Hippocampal formation (tissue), 2 donors: ENCODE measurements around the gene SLC17A9.
A peak's percentile ranks its signal among the peaks of the same experiment; 100 is the strongest.
"Not testable (repeated sequence)": the region's sequence is repeated elsewhere in the genome, so short reads cannot be mapped to it uniquely, and the experiment has no call there.

ENCODE experiments used
- DNase-seq, 2 donors: peaks; one replicate each; lab custom pipeline; 2025; lab: John Stamatoyannopoulos, UW

SLC17A9 gene

DNA sequence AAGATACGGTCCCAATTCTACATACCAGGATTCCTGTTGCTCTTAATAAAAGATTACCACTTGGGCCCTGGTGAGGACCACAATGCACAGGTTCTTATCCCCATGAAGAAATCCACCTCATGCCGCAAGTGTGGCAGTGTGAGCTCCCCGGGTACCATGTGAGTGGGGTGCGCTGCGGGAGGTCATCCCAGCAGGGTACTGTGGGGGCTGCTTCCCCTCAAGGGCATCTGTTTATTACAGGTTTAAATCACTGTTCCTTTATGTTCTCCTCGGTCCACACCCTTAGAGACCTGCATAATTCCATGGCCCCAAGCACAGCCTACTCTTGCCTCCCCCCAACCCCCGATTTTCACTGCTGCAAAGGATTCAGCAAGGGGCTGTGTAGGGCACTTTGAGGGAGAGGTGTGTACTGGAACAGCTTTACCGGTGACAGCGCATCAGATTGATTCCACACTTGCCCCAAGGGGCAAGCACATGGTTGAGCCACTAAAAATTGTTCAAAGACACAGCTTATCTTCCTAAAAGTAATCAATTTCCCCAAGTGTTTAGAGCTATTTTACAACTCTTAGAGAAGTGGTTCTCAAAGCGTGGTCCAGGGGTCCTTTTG lies 32.4 kb upstream of the SLC17A9 start:
- no peak for DNase-seq

GRCh38 chr20:62921119-62921687 lies 31.3 kb upstream of the SLC17A9 start:
- no peak for DNase-seq

GRCh38 chr20:62922451-62922921 lies 30.0 kb upstream of the SLC17A9 start:
- no peak for DNase-seq

DNA sequence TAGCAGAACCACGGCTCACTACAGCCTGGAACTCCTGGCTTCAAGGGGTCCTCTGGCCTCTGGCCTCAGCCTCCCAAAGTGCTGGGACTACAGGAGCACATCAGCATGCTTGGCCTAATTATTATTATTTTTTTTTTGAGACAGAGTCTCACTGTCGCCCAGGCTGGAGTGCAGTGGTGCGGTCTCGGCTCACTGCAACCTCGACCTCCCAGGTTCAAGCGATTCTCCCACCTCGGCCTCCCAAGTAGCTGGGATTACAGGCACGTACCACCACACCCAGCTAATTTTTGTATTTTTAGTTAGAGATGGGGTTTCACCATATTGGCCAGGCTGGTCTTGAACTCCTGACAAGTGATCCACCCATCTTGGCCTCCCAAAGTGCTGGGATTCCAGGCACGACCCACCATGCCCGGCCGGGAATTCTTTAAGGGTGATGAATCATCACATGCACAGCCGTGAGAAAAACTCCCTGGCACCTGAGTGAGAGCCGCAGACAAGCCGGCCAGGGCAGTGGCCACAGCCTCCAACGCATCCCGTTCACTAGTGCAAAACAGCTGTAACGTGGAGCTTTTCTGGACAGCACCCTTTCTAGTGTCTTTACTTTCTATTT lies 29.3 kb upstream of the SLC17A9 start:
- DNase-seq = not testable (repeated sequence)

GRCh38 chr20:62923669-62924441 lies 28.7 kb upstream of the SLC17A9 start:
- no peak for DNase-seq

- DNase-seq = no peak
Observed at GRCh38 chr20:62924442-62925075, 27.9 kb upstream of the SLC17A9 start.

GRCh38 chr20:62925076-62925419 lies 27.5 kb upstream of the SLC17A9 start:
- DNase-seq = no peak

- no peak for DNase-seq
Observed at GRCh38 chr20:62925420-62926228, 26.9 kb upstream of the SLC17A9 start.

DNA sequence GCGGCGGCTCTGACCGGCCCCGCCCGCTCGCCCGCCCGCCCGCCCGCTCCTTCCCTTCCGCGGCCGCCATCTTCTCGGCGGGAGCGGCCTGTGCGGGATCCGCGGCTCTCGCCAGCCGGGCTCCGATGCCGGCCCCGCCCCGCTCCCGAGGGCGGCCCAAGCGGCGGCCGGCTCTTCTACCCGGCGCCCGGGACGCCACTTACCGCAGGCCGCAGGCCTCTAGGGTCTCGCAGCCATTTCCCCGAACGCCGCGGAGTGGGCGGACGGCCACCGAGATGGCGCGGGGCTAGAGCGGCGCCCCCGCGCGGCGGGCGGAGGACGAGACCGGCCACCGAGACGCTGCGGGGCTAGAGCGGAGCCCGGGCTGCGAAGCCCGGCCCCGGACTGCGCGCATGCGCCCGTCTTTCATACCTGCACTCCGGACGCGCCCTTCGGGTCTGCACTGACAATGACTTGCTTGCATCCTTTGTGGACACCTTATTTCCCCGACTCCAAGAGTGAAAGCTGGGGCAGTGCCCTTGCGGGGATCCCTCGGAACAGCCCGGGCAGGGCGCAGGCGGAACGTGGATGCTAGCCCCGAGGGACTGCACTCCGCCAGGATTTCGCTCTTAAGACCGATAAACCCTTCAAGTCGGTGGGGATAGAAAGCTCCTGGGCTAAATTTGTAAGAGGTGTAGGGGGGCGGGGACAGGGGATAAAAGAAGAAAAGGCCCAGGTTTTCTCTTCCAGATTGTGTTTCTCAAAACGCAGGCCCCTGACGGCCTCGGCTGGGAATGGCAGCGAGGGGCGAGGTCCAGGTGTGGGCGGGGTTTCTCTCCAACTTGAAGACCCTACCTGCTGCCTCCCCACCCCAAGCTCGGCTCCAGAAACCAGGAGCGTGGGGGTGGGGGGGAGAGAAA lies 26.0 kb upstream of the SLC17A9 start, which contains the start of gene DIDO1:
TSS of gene DIDO1 (minus strand) at position 277 of the 899 bp plus-strand sequence.
- peak; percentile 84 to 86 for DNase-seq

DNA sequence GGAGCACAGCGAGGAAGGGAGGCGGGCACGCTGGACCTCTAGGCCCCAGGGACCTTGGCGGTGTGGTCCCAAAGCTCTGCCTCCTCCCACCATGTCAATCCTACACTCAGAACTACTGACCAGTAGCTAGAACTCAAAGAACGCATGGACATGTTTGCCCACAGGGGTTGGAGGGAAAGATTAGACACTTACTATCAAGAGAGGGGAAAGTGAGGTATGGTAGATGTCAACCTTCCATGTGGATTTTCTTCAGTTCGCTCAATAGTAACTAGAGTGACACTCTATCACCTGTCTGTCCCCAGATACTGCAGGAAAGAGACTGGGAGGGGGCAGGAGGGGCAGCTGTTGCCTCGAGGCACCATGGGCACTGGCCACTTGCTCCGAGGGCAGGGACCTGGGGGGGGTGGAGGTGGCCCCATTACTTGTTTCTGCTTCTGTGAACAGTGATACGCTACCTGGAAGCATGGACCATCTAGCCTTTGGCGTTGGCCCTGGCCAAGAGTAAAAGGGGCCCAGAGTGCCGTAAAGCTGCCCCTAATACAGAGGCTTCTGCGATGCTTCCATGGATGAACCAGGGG lies 25.3 kb upstream of the SLC17A9 start:
- no peak for DNase-seq

DNA sequence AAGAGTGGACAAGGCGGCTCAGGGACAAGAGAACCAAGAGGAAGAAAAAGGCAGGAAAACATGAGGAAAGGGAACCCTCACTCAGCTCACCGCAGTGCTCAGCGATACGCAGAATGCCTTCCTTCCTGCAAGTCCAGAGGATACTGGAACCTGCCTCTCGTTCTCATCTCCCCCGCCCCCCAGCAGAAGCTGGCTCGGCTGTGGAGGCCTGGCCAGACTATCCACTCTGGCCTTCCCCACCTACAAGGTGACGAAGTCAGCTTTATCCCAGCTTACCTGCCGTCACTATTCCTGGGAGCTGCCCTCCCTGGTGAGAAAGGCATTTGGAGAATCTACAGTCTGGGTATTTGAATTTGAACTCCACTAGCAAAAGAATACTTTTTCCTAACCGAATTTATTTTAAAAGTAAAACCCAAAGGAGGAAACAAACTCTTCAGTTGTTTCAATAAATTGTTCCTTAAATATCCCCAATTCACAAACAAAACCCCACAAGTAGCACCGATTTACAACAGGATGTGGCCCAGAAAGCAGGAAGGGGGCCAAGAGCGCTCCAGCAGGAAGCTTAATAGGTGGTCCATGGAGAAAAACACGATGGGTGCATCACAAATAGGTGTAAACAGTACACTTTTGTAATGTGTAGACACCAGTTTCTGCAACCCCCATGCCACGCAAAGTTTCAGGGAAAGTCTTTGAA lies 24.1 kb upstream of the SLC17A9 start:
- DNase-seq = no peak

GRCh38 chr20:62929051-62929538 lies 23.4 kb upstream of the SLC17A9 start:
- DNase-seq = peak in 1 of 2 donors; percentile 16

- DNase-seq = no peak
Observed at GRCh38 chr20:62931464-62931863, 21.0 kb upstream of the SLC17A9 start.

DNA sequence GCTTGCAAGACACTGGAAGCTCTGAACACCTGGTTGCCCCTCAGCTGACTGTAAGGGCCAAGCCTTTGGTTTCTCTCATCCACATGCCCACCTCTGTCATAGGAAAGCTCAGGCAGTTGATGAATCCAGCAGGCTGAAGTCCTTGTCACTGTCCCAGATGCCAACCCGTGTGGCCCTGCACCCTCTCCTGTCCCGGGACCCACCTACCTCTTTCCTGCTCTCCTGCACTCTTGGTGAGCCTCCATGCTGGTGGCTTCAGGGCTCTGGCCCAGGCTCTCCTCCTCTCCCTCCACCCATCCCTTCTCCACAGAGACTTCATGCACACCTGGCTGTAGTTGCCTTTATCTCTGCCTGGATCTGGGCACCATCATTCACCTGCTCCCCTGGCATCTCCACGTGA lies 18.5 kb upstream of the SLC17A9 start:
- DNase-seq = no peak

- DNase-seq = no peak
Observed at GRCh38 chr20:62935204-62935967, 17.1 kb upstream of the SLC17A9 start.

DNA sequence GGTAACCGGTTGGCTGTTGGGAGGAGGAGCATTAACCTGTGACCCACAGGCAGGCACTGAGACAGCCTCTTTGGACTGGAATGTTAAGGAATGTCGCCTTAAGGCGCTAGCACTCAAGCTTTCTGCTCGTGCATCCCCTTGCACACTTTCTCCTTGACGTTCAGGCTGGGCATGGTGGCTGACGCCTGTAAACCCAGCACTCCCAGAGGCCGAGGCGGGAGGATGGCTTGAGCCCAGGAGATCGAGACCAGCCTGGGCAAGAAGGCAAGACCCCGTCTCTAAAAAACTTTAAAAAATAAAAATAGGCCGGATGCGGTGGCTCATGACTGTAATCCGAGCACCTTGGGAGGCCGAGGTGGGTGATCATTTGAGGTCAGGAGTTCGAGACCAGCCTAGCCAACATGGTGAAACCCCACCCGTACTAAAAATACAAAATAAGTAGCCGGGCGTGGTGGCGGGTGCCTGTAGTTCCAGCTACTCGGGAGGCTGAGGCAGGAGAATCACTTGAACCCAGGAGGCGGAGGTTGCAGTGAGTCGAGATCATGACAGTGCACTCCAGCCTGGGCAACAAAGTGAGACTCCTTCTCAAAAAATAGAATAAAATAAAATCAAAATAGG lies 16.4 kb upstream of the SLC17A9 start:
- DNase-seq = no peak

GRCh38 chr20:62937268-62938104 lies 15.0 kb upstream of the SLC17A9 start:
- DNase-seq = peak; percentile 91
